ENCODE data around the gene CRACR2B.

DNA sequence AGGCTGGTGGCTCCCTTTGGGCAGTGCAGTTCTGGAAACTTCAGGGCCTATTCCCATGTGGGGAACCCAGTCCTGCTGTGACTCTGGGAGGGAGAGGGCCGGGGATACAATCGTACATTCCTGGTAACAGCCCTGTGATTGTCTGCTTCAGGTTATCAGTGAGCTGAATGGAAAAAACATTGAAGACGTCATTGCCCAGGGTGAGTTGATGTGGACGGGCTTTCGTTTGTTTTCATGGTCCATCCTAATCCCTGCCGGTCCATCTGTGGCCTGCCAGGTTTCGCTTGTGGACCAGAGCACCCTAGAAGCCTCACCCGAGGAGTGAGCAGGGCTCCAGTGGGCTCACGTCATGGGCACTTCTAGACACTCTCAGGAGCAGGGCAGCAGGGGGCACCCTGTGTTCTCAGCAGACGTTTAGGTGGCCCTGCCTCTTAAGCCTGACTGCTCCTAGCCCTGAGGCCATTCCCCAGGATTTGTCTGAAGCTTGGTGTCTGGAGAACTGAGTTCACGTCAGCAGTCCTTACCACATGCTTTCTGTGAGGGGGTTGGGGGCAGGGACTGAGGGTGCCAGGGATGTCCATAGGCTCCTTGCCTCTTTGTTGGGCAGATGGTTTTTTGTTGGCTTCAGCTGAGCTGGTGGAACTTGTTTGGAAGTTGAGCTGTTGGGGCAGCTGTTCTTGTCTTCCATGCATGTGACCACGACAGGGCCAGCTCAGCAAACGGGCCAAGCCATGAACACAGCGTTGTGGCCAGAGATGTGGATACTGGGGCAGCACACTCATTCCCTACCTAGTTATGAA, 16.1 kb upstream of the CRACR2B start:
- TF ChIP-seq CTCF (IDR thresholded peaks at IDR 0.05; ENCODE audit: insufficient read depth, low read length) (no peak), GABPA (IDR thresholded peaks at IDR 0.05; ENCODE audit: low read depth) (no peak)
- TF ChIP-seq, protein P1, sequence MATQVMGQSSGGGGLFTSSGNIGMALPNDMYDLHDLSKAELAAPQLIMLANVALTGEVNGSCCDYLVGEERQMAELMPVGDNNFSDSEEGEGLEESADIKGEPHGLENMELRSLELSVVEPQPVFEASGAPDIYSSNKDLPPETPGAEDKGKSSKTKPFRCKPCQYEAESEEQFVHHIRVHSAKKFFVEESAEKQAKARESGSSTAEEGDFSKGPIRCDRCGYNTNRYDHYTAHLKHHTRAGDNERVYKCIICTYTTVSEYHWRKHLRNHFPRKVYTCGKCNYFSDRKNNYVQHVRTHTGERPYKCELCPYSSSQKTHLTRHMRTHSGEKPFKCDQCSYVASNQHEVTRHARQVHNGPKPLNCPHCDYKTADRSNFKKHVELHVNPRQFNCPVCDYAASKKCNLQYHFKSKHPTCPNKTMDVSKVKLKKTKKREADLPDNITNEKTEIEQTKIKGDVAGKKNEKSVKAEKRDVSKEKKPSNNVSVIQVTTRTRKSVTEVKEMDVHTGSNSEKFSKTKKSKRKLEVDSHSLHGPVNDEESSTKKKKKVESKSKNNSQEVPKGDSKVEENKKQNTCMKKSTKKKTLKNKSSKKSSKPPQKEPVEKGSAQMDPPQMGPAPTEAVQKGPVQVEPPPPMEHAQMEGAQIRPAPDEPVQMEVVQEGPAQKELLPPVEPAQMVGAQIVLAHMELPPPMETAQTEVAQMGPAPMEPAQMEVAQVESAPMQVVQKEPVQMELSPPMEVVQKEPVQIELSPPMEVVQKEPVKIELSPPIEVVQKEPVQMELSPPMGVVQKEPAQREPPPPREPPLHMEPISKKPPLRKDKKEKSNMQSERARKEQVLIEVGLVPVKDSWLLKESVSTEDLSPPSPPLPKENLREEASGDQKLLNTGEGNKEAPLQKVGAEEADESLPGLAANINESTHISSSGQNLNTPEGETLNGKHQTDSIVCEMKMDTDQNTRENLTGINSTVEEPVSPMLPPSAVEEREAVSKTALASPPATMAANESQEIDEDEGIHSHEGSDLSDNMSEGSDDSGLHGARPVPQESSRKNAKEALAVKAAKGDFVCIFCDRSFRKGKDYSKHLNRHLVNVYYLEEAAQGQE (IDR thresholded peaks at IDR 0.05; ENCODE audit: insufficient replicate concordance, low read depth): no peak
